HUES6 (cell line): ENCODE data around the gene CTNNBL1.

Experiments
- H3K27ac ChIP-seq: 2 replicates; pipeline ENCODE4 v1.7.0; 2013; ENCODE audit warnings: low read depth, mild to moderate bottlenecking, low read length, inconsistent platforms
- H3K27me3 ChIP-seq: 2 replicates; pipeline ENCODE4 v1.6.1; 2013; ENCODE audit warnings: low read length; ENCODE audit not compliant: control insufficient read depth, insufficient read depth
- H3K36me3 ChIP-seq: 2 replicates; pipeline ENCODE4 v1.6.1; 2013; ENCODE audit warnings: low read length; ENCODE audit not compliant: control insufficient read depth, insufficient read depth
- H3K4me1 ChIP-seq: 2 replicates; pipeline ENCODE4 v1.6.1; 2013; ENCODE audit warnings: low read length; ENCODE audit not compliant: control insufficient read depth, insufficient read depth
- H3K4me3 ChIP-seq: 2 replicates; pipeline ENCODE4 v1.5.1; 2013; ENCODE audit warnings: low read depth, low read length
- H3K9ac ChIP-seq: one replicate; pipeline ENCODE4 v1.6.1; 2013; ENCODE audit warnings: mild to moderate bottlenecking, low read length
- H3K9me3 ChIP-seq: 2 replicates; pipeline ENCODE4 v1.6.1; 2013; ENCODE audit warnings: low read depth, low read length; ENCODE audit not compliant: control insufficient read depth, insufficient read depth

Gene CTNNBL1

GRCh38 chr20:37915800-37916570, 222.2 kb downstream of the CTNNBL1 start:
- Histone ChIP-seq H3K4me1 (peaks cover 46% of the 10 kb centered on the region), H3K9ac (no peak overlapping the region), H3K4me3 (peak overlapping the region; percentile 64), H3K9me3 (no peaks in the 10 kb centered on the region), H3K27ac (no peak overlapping the region), H3K27me3 (peaks cover 74% of the 10 kb centered on the region), H3K36me3 (no peaks in the 10 kb centered on the region)

GRCh38 chr20:37917461-37917860, 223.6 kb downstream of the CTNNBL1 start:
- H3K36me3 ChIP-seq: no peaks in the 10 kb centered on the region
- H3K4me3 ChIP-seq: no peak overlapping the region
- H3K4me1 ChIP-seq: peaks cover 35% of the 10 kb centered on the region
- peaks cover 59% of the 10 kb centered on the region for H3K27me3 ChIP-seq
- H3K27ac ChIP-seq: no peak overlapping the region
- no peak overlapping the region for H3K9ac ChIP-seq
- no peaks in the 10 kb centered on the region for H3K9me3 ChIP-seq

- H3K36me3 ChIP-seq: no peaks in the 10 kb centered on the region
- H3K4me3 ChIP-seq: no peak overlapping the region
- H3K27ac ChIP-seq: no peak overlapping the region
- H3K9me3 ChIP-seq: no peaks in the 10 kb centered on the region
- H3K4me1 ChIP-seq: peaks cover 31% of the 10 kb centered on the region
- peaks cover 53% of the 10 kb centered on the region for H3K27me3 ChIP-seq
- H3K9ac ChIP-seq: no peak overlapping the region
Observed at GRCh38 chr20:37918035-37918434, 224.2 kb downstream of the CTNNBL1 start.

- peaks cover 39% of the 10 kb centered on the region for H3K27me3 ChIP-seq
- H3K4me3 ChIP-seq: no peak overlapping the region
- H3K9me3 ChIP-seq: no peaks in the 10 kb centered on the region
- H3K27ac ChIP-seq: no peak overlapping the region
- H3K9ac ChIP-seq: no peak overlapping the region
- H3K36me3 ChIP-seq: no peaks in the 10 kb centered on the region
- peaks cover 18% of the 10 kb centered on the region for H3K4me1 ChIP-seq
Observed at GRCh38 chr20:37919389-37920040, 225.7 kb downstream of the CTNNBL1 start.

GRCh38 chr20:37920270-37920669, 226.4 kb downstream of the CTNNBL1 start:
- H3K9ac ChIP-seq: no peak overlapping the region
- H3K36me3 ChIP-seq: no peaks in the 10 kb centered on the region
- H3K4me3 ChIP-seq: no peak overlapping the region
- H3K4me1 ChIP-seq: peaks cover 19% of the 10 kb centered on the region
- H3K27ac ChIP-seq: no peak overlapping the region
- H3K9me3 ChIP-seq: no peaks in the 10 kb centered on the region
- H3K27me3 ChIP-seq: peaks cover 38% of the 10 kb centered on the region

- H3K4me1 ChIP-seq: peaks cover 23% of the 10 kb centered on the region
- no peak overlapping the region for H3K9ac ChIP-seq
- peaks cover 36% of the 10 kb centered on the region for H3K27me3 ChIP-seq
- no peaks in the 10 kb centered on the region for H3K9me3 ChIP-seq
- no peaks in the 10 kb centered on the region for H3K36me3 ChIP-seq
- H3K4me3 ChIP-seq: no peak overlapping the region
- no peak overlapping the region for H3K27ac ChIP-seq
Observed at GRCh38 chr20:37920679-37921322, 227.0 kb downstream of the CTNNBL1 start.

- H3K27me3 ChIP-seq: peaks cover 29% of the 10 kb centered on the region
- peaks cover 19% of the 10 kb centered on the region for H3K4me1 ChIP-seq
- no peaks in the 10 kb centered on the region for H3K36me3 ChIP-seq
- no peak overlapping the region for H3K9ac ChIP-seq
- H3K27ac ChIP-seq: no peak overlapping the region
- no peak overlapping the region for H3K4me3 ChIP-seq
- H3K9me3 ChIP-seq: no peaks in the 10 kb centered on the region
Observed at GRCh38 chr20:37921341-37921929, 227.6 kb downstream of the CTNNBL1 start.
